Liver (tissue), 3 donors: ENCODE data around the gene SH3PXD2B.

Experiments used
- ATF3 ChIP-seq: IDR thresholded peaks from 2 replicates; pipeline ENCODE4 v1.6.1; 2016; ENCODE audit warnings: antibody characterized with exemption
- CTCF ChIP-seq: fragments of 150-350 bp; IDR thresholded peaks from 2 replicates; pipeline ENCODE4 v1.5.1; 2017; ENCODE audit warnings: improper control_type of control experiment, low read depth, low read length; ENCODE audit not compliant: missing input control
- EGR1 ChIP-seq, 2 donors: IDR thresholded peaks; 2 replicates each; pipeline ENCODE4 v1.6.1; 2016 to 2018; ENCODE audit warnings: antibody characterized with exemption in 2 of 2, low read depth in 2 of 2
- FOXA1 ChIP-seq: IDR thresholded peaks from 2 replicates; pipeline ENCODE4 v1.6.1; 2016; ENCODE audit warnings: antibody characterized with exemption
- HNF4G ChIP-seq: IDR thresholded peaks from 2 replicates; pipeline ENCODE4 v1.6.1; 2016; ENCODE audit warnings: antibody characterized with exemption
- JUND ChIP-seq, 2 donors: IDR thresholded peaks; 2 replicates each; pipeline ENCODE4 v1.6.1; 2016; ENCODE audit warnings: antibody characterized with exemption in 2 of 2
- MAX ChIP-seq: IDR thresholded peaks from 2 replicates; pipeline ENCODE4 v1.6.1; 2016; ENCODE audit warnings: antibody characterized with exemption
- NR2F2 ChIP-seq: IDR thresholded peaks from 2 replicates; pipeline ENCODE4 v1.6.1; 2016; ENCODE audit warnings: antibody characterized with exemption
- RAD21 ChIP-seq, 2 donors: IDR thresholded peaks; 2 replicates each; pipeline ENCODE4 v1.6.1; 2016; ENCODE audit warnings: antibody characterized with exemption in 2 of 2, mild to moderate bottlenecking in 2 of 2
- REST ChIP-seq: IDR thresholded peaks from 2 replicates; pipeline ENCODE4 v1.6.1; 2016; ENCODE audit warnings: antibody characterized with exemption, mild to moderate bottlenecking
- SP1 ChIP-seq: IDR thresholded peaks from 2 replicates; pipeline ENCODE4 v1.6.1; 2018; ENCODE audit warnings: antibody characterized with exemption, mild to moderate bottlenecking
- TAF1 ChIP-seq: conservative IDR thresholded peaks from 2 replicates; pipeline ENCODE4 v1.6.1; 2016; ENCODE audit warnings: antibody characterized with exemption, mild to moderate bottlenecking
- YY1 ChIP-seq: IDR thresholded peaks from 2 replicates; pipeline ENCODE4 v1.6.1; 2016; ENCODE audit warnings: antibody characterized with exemption, mild to moderate bottlenecking
- donor health status: healthy.
- donor health status: healthy.

GRCh38 chr5:172436078-172436878 is 18.0 kb downstream of the SH3PXD2B start:
- TF ChIP-seq CTCF (no peak), TAF1 (no peak), JUND (IDR thresholded peaks at IDR 0.05) (no peak), YY1 (no peak), FOXA1 (no peak), MAX (no peak), SP1 (no peak), EGR1 (IDR thresholded peaks at IDR 0.05; ENCODE audit: low read depth in 2 of 2) (no peak), NR2F2 (no peak), HNF4G (no peak), ATF3 (no peak), RAD21 (IDR thresholded peaks at IDR 0.05) (no peak), REST (no peak)
